Neuron (in vitro differentiated cells): ENCODE data around the gene TXLNB.

ENCODE experiments used
- H2AFZ ChIP-seq: one replicate; pipeline ENCODE4 v1.6.1; 2013; ENCODE audit warnings: low read depth, mild to moderate bottlenecking, inconsistent platforms, low read length, moderate library complexity
- H3K27me3 ChIP-seq: one replicate; pipeline ENCODE4 v1.6.1; 2013; ENCODE audit warnings: low read length; ENCODE audit not compliant: insufficient read depth
- H3K36me3 ChIP-seq: one replicate; pipeline ENCODE4 v1.6.1; 2013; ENCODE audit warnings: low read length; ENCODE audit not compliant: insufficient read depth
- H3K4me1 ChIP-seq: one replicate; pipeline ENCODE4 v1.6.1; 2013; ENCODE audit warnings: low read length; ENCODE audit not compliant: insufficient read depth
- H3K4me3 ChIP-seq: 2 replicates; pipeline ENCODE4 v1.5.1; 2013; ENCODE audit warnings: mild to moderate bottlenecking, low read length, moderate library complexity
- H3K9me3 ChIP-seq: one replicate; pipeline ENCODE4 v1.6.1; 2013; ENCODE audit warnings: low read length

Gene TXLNB

GRCh38 chr6:139278190-139278589 lies 13.6 kb downstream of the TXLNB start:
- H3K4me1 ChIP-seq: no peaks in the 10 kb centered on the region

GRCh38 chr6:139277587-139277986 lies 14.2 kb downstream of the TXLNB start:
- H3K27me3 ChIP-seq: no peaks in the 10 kb centered on the region
- no peaks in the 10 kb centered on the region for H3K4me1 ChIP-seq
- H3K36me3 ChIP-seq: peaks cover 3% of the 10 kb centered on the region
- H2AFZ ChIP-seq: no peak overlapping the region
- H3K9me3 ChIP-seq: no peaks in the 10 kb centered on the region
- H3K4me3 ChIP-seq: no peak overlapping the region

More at GRCh38 chr6:139278190-139278589, 13.6 kb downstream of the TXLNB start:
- Histone ChIP-seq H3K36me3 (peaks cover 3% of the 10 kb centered on the region), H2AFZ (no peak overlapping the region), H3K27me3 (no peaks in the 10 kb centered on the region), H3K9me3 (no peaks in the 10 kb centered on the region), H3K4me3 (no peak overlapping the region)

GRCh38 chr6:139277161-139277560 lies 14.6 kb downstream of the TXLNB start:
- no peak overlapping the region for H2AFZ ChIP-seq
- H3K4me3 ChIP-seq: no peak overlapping the region
- no peaks in the 10 kb centered on the region for H3K9me3 ChIP-seq
- H3K4me1 ChIP-seq: no peaks in the 10 kb centered on the region
- peaks cover 3% of the 10 kb centered on the region for H3K36me3 ChIP-seq
- no peaks in the 10 kb centered on the region for H3K27me3 ChIP-seq

GRCh38 chr6:139275279-139276055 lies 16.3 kb downstream of the TXLNB start:
- no peaks in the 10 kb centered on the region for H3K9me3 ChIP-seq
- H3K27me3 ChIP-seq: no peaks in the 10 kb centered on the region
- H3K4me3 ChIP-seq: no peak overlapping the region
- peaks cover 3% of the 10 kb centered on the region for H3K36me3 ChIP-seq
- H3K4me1 ChIP-seq: no peaks in the 10 kb centered on the region
- H2AFZ ChIP-seq: no peak overlapping the region

GRCh38 chr6:139271056-139271455 lies 20.7 kb downstream of the TXLNB start:
- no peaks in the 10 kb centered on the region for H3K36me3 ChIP-seq
- H3K4me3 ChIP-seq: no peak overlapping the region
- no peak overlapping the region for H2AFZ ChIP-seq
- no peaks in the 10 kb centered on the region for H3K27me3 ChIP-seq
- no peaks in the 10 kb centered on the region for H3K9me3 ChIP-seq
- no peaks in the 10 kb centered on the region for H3K4me1 ChIP-seq

GRCh38 chr6:139270249-139270648 lies 21.5 kb downstream of the TXLNB start:
- H3K4me3 ChIP-seq: no peak overlapping the region
- H3K9me3 ChIP-seq: no peaks in the 10 kb centered on the region
- H3K36me3 ChIP-seq: no peaks in the 10 kb centered on the region
- no peak overlapping the region for H2AFZ ChIP-seq
- no peaks in the 10 kb centered on the region for H3K4me1 ChIP-seq
- no peaks in the 10 kb centered on the region for H3K27me3 ChIP-seq

GRCh38 chr6:139265512-139266190 lies 26.1 kb downstream of the TXLNB start:
- Histone ChIP-seq H3K36me3 (no peaks in the 10 kb centered on the region), H3K27me3 (no peaks in the 10 kb centered on the region), H3K4me1 (peaks cover 5% of the 10 kb centered on the region), H3K4me3 (no peak overlapping the region), H3K9me3 (no peaks in the 10 kb centered on the region), H2AFZ (no peak overlapping the region)

GRCh38 chr6:139262519-139263300 lies 29.1 kb downstream of the TXLNB start:
- H3K9me3 ChIP-seq: no peaks in the 10 kb centered on the region
- H3K4me1 ChIP-seq: peaks cover 5% of the 10 kb centered on the region
- no peaks in the 10 kb centered on the region for H3K36me3 ChIP-seq
- H3K4me3 ChIP-seq: no peak overlapping the region
- no peak overlapping the region for H2AFZ ChIP-seq
- H3K27me3 ChIP-seq: no peaks in the 10 kb centered on the region

GRCh38 chr6:139257821-139258398 lies 33.9 kb downstream of the TXLNB start:
- H3K27me3 ChIP-seq: no peaks in the 10 kb centered on the region
- H3K4me1 ChIP-seq: peaks cover 2% of the 10 kb centered on the region
- no peaks in the 10 kb centered on the region for H3K9me3 ChIP-seq
- H2AFZ ChIP-seq: no peak overlapping the region
- H3K4me3 ChIP-seq: no peak overlapping the region
- H3K36me3 ChIP-seq: no peaks in the 10 kb centered on the region

- H3K4me3 ChIP-seq: no peak overlapping the region
- H3K9me3 ChIP-seq: no peaks in the 10 kb centered on the region
- no peaks in the 10 kb centered on the region for H3K4me1 ChIP-seq
- no peaks in the 10 kb centered on the region for H3K36me3 ChIP-seq
- H3K27me3 ChIP-seq: no peaks in the 10 kb centered on the region
- no peak overlapping the region for H2AFZ ChIP-seq
Measured at GRCh38 chr6:139257291-139257690, 34.5 kb downstream of the TXLNB start.

- H2AFZ ChIP-seq: no peak overlapping the region
- H3K36me3 ChIP-seq: no peaks in the 10 kb centered on the region
- no peaks in the 10 kb centered on the region for H3K27me3 ChIP-seq
Measured at GRCh38 chr6:139256087-139256486, 35.7 kb downstream of the TXLNB start.

GRCh38 chr6:139254196-139254595 lies 37.6 kb downstream of the TXLNB start:
- no peaks in the 10 kb centered on the region for H3K9me3 ChIP-seq
- no peak overlapping the region for H2AFZ ChIP-seq
- H3K4me3 ChIP-seq: no peak overlapping the region
- no peaks in the 10 kb centered on the region for H3K27me3 ChIP-seq
- H3K4me1 ChIP-seq: no peaks in the 10 kb centered on the region
- H3K36me3 ChIP-seq: no peaks in the 10 kb centered on the region

More at GRCh38 chr6:139256087-139256486, 35.7 kb downstream of the TXLNB start:
- Histone ChIP-seq H3K4me1 (no peaks in the 10 kb centered on the region), H3K9me3 (no peaks in the 10 kb centered on the region), H3K4me3 (no peak overlapping the region)

GRCh38 chr6:139253656-139254055 lies 38.1 kb downstream of the TXLNB start:
- Histone ChIP-seq H3K9me3 (no peaks in the 10 kb centered on the region), H3K4me3 (no peak overlapping the region), H3K4me1 (no peaks in the 10 kb centered on the region), H3K36me3 (no peaks in the 10 kb centered on the region), H3K27me3 (no peaks in the 10 kb centered on the region), H2AFZ (no peak overlapping the region)
